K562 (cell line): ENCODE measurements around the gene TMED10. TPM values are rescaled to one million over a fixed set of nuclear protein-coding genes. Genes with fewer than 3 reads are reported as not detected.

ENCODE experiments used
- ATAC-seq: fragments of 200-7000 bp; cut with Tn5 transposase; 3 replicates; pipeline ENCODE4 v1.9.1; 2020; ENCODE audit warnings: moderate library complexity
- BruUV-seq: library from RNA; stranded (reverse); fragments of 400-500 nt; replicated peaks from 2 replicates; lab custom pipeline; 2021; lab: Mats Ljungman, UMichigan
- CTCF ChIA-PET: fragments of 300-600 bp; formaldehyde crosslinking; extraction: SDS; loops from one replicate; lab custom pipeline; 2021; ENCODE audit warnings: low intra/inter-chr PET ratio; lab: Yijun Ruan, JAX
- POLR2A ChIA-PET: fragments of 300-600, 350-650 bp; sonication (Branson Sonifier 250); formaldehyde crosslinking; extraction: SDS; loops from one replicate; lab custom pipeline; 2021; ENCODE audit warnings: antibody characterized with exemption, inconsistent platforms; lab: Yijun Ruan, JAX
- DNase-seq, 4 experiments: peaks; one replicate each; pipeline versions ENCODE4 v3.0.0 to v3.0.0-alpha.2; 2011 to 2018; ENCODE audit warnings: low spot score in 3 of 4, mixed read lengths in 3 of 4; ENCODE audit errors: extremely low read depth in 1 of 4
- FAIRE-seq: peaks from 2 replicates; lab custom pipeline; 2011; peaks lifted over from hg19 to GRCh38; lab: Jason Lieb, UNC
- H2AFZ ChIP-seq: 2 replicates; pipeline ENCODE4 v1.6.0; 2011; ENCODE audit warnings: low read depth, low read length, control low read depth, inconsistent platforms
- H3K27ac ChIP-seq: fragments of 200-600 bp; 3 replicates; pipeline ENCODE4 v1.8.0; 2011; ENCODE audit warnings: low read depth, mild to moderate bottlenecking, control low read depth, inconsistent platforms, low read length, moderate library complexity, mixed read lengths; ENCODE audit errors: extremely low read depth
- H3K27me3 ChIP-seq, 2 experiments: fragments of 300-600 bp in 1 of 2; 2 replicates in 1 of 2; 3 replicates in 1 of 2; pipeline versions ENCODE4 v1.6.0 to v1.8.0; 2011; ENCODE audit warnings: inconsistent platforms in 2 of 2, low read length in 2 of 2, mild to moderate bottlenecking in 1 of 2, mixed read lengths in 1 of 2, moderate library complexity in 1 of 2; ENCODE audit not compliant: control insufficient read depth in 2 of 2, insufficient read depth in 2 of 2
- H3K36me3 ChIP-seq: fragments of 300-600 bp; 3 replicates; pipeline ENCODE4 v1.8.0; 2011; ENCODE audit warnings: mild to moderate bottlenecking, low read length, inconsistent platforms; ENCODE audit not compliant: control insufficient read depth, insufficient read depth
- H3K4me1 ChIP-seq, 2 experiments: fragments of 200-600 bp in 1 of 2; replicated peaks in 1 of 2; 2 replicates in 1 of 2; 3 replicates in 1 of 2; pipeline versions ENCODE4 v1.5.1 to v1.8.0; 2011; ENCODE audit warnings: inconsistent platforms in 2 of 2, low read length in 2 of 2, mild to moderate bottlenecking in 1 of 2, mixed read lengths in 1 of 2, moderate library complexity in 1 of 2; ENCODE audit not compliant: control insufficient read depth in 2 of 2, insufficient read depth in 2 of 2
- H3K4me2 ChIP-seq: 2 replicates; pipeline ENCODE4 v1.6.1; 2011; ENCODE audit warnings: low read length, control low read depth, inconsistent platforms, mixed read lengths; ENCODE audit not compliant: insufficient read depth
- H3K4me3 ChIP-seq: fragments of 200-600 bp; sonication (generic), shearing (Covaris generic); 2 replicates; pipeline ENCODE4 v1.5.1; 2016; ENCODE audit warnings: control low read depth, inconsistent platforms
- H3K79me2 ChIP-seq: fragments of 200-600 bp; 3 replicates; pipeline ENCODE4 v1.8.0; 2011; ENCODE audit warnings: low read length, inconsistent platforms; ENCODE audit not compliant: control insufficient read depth, insufficient read depth
- H3K9ac ChIP-seq, 2 experiments: 2 replicates each; pipeline versions ENCODE4 v1.6.0 to v1.6.1; 2011; ENCODE audit warnings: low read depth in 2 of 2, low read length in 2 of 2, control low read depth in 1 of 2, inconsistent platforms in 1 of 2, mild to moderate bottlenecking in 1 of 2, mixed read lengths in 1 of 2; ENCODE audit not compliant: insufficient read depth in 1 of 2
- H3K9me1 ChIP-seq: one replicate; pipeline ENCODE4 v1.6.0; 2011; ENCODE audit warnings: inconsistent platforms, mild to moderate bottlenecking, low read length, moderate library complexity; ENCODE audit not compliant: control insufficient read depth, insufficient read depth
- H3K9me3 ChIP-seq: replicated peaks from 2 replicates; pipeline ENCODE4 v1.5.1; 2011; ENCODE audit warnings: low read depth, low read length, inconsistent platforms; ENCODE audit not compliant: control insufficient read depth, insufficient read depth
- H4K20me1 ChIP-seq: replicated peaks from 2 replicates; pipeline ENCODE4 v1.6.1; 2011; ENCODE audit warnings: low read length, inconsistent platforms, mixed read lengths; ENCODE audit not compliant: control insufficient read depth, insufficient read depth
- CREB1 ChIP-seq, 2 experiments: sonication (generic) in 1 of 2; formaldehyde crosslinking in 1 of 2; IDR thresholded peaks; 2 replicates each; pipeline versions ENCODE4 v1.6.1 to v1.8.0; 2012 to 2022; ENCODE audit warnings: inconsistent platforms in 1 of 2, mild to moderate bottlenecking in 1 of 2, missing genetic modification reagents in 1 of 2, moderate library complexity in 1 of 2
- EWSR1 ChIP-seq: fragments of 450-650 bp; IDR thresholded peaks from 2 replicates; pipeline ENCODE4 v1.6.1; 2018; ENCODE audit warnings: borderline replicate concordance, mild to moderate bottlenecking, low read depth, moderate library complexity; ENCODE audit not compliant: partially characterized antibody
- HDAC3 ChIP-seq: fragments of 450-650 bp; IDR thresholded peaks from 2 replicates; pipeline ENCODE4 v1.6.1; 2018; ENCODE audit warnings: borderline replicate concordance, mild to moderate bottlenecking, moderate library complexity; ENCODE audit not compliant: partially characterized antibody
- KDM5B ChIP-seq: fragments of 200-600 bp; sonication (generic); IDR thresholded peaks from 2 replicates; pipeline ENCODE4 v1.6.1; 2012; ENCODE audit warnings: low read depth, mild to moderate bottlenecking, moderate library complexity, low read length, control low read depth, inconsistent platforms; ENCODE audit not compliant: insufficient replicate concordance
- NELFE ChIP-seq: IDR thresholded peaks from 2 replicates; pipeline ENCODE4 v1.6.1; 2011; ENCODE audit warnings: mild to moderate bottlenecking; ENCODE audit not compliant: insufficient read depth, insufficient read length
- PPARD ChIP-seq: fragments of 250-450 bp; sonication (Bioruptor Pico); IDR thresholded peaks from 2 replicates; pipeline ENCODE4 v1.8.0; 2022; ENCODE audit warnings: inconsistent platforms, mild to moderate bottlenecking, moderate library complexity
- SP2 ChIP-seq: IDR thresholded peaks from 2 replicates; pipeline ENCODE4 v1.6.1; 2011; ENCODE audit warnings: mild to moderate bottlenecking, low read depth, low read length, moderate library complexity; ENCODE audit not compliant: poor library complexity, severe bottlenecking; ENCODE audit errors: extremely low read depth
- TBL1XR1 ChIP-seq, 2 experiments: IDR thresholded peaks; 2 replicates each; pipeline ENCODE4 v1.6.1; 2012; ENCODE audit warnings: improper control_type of control experiment in 2 of 2, low read length in 2 of 2, mild to moderate bottlenecking in 1 of 2
- TCF7 ChIP-seq: sonication (generic); IDR thresholded peaks from 2 replicates; pipeline ENCODE4 v1.6.1; 2016; ENCODE audit warnings: antibody characterized with exemption, borderline replicate concordance
- TSHZ1 ChIP-seq: fragments of 250-450 bp; sonication (Bioruptor Pico); IDR thresholded peaks from 2 replicates; pipeline ENCODE4 v1.4.0; 2020; ENCODE audit warnings: mild to moderate bottlenecking, moderate library complexity
- ZNF277 ChIP-seq: fragments of 250-450 bp; sonication (Bioruptor Pico); IDR thresholded peaks from 2 replicates; pipeline ENCODE4 v1.8.0; 2022; ENCODE audit warnings: inconsistent platforms, mild to moderate bottlenecking, moderate library complexity, borderline replicate concordance
- ZNF3 ChIP-seq: fragments of 250-450 bp; sonication (Bioruptor Pico); IDR thresholded peaks from 2 replicates; pipeline ENCODE4 v1.5.0; 2021; ENCODE audit warnings: mild to moderate bottlenecking, moderate library complexity
- ZNF592 ChIP-seq: fragments of 450-650 bp; IDR thresholded peaks from 2 replicates; pipeline ENCODE4 v1.6.1; 2017; ENCODE audit warnings: antibody characterized with exemption, mild to moderate bottlenecking
- WGBS: fragments of 100-300 bp; shearing (Covaris generic); methylation state at CpG from one replicate; pipeline ENCODE4 v1.1.6; 2016; ENCODE audit warnings: low coverage, mixed read lengths; ENCODE audit not compliant: insufficient coverage; ENCODE audit errors: missing lambda C conversion rate; 5-methylcytosine and 5-hydroxymethylcytosine counted together
- in situ Hi-C: fragments of 300-500 bp; cut with MboI; formaldehyde crosslinking; loops from 4 replicates; pipeline ENCODE4 v1.15.0; 2018; ENCODE audit warnings: inconsistent platforms, mixed read lengths
- intact Hi-C: fragments of 100-400 bp; cut with micrococcal nuclease; formaldehyde crosslinking; loops from 2 replicates; pipeline ENCODE4 v1.14.2; 2022
- polyA plus RNA-seq, 8 experiments: library from polyadenylated mRNA; depleted of rRNA in 4 of 8; stranded (reverse) in 5 of 8; unstranded in 3 of 8; fragments of >200 nt; fragmentation: Nextera tagmentation in 2 of 8; fragmentation: Illumina TruSeq in 1 of 8; extraction: Ambion mirVana in 2 of 8; extraction: Trizol in 1 of 8; gene quantifications; 2 replicates each; pipeline versions ENCODE4 v1.2.1 to v1.2.3, GENCODE V29; 2011 to 2014; ENCODE audit warnings: inconsistent platforms in 1 of 8, missing spikeins in 1 of 8
- total RNA-seq, 7 experiments: library from RNA; depleted of rRNA in 6 of 7; stranded (reverse); fragments of >200 nt in 6 of 7; fragmentation: Illumina TruSeq in 2 of 7; extraction: Trizol in 2 of 7; gene quantifications; 2 replicates each; pipeline versions ENCODE4 v1.2.1 to v1.2.3, GENCODE V29; 2011 to 2021; ENCODE audit warnings: low replicate concordance in 1 of 7

TMED10 gene
- total and polyA plus RNA-seq, 9 of the 15 experiments (the other 6 are each of a cell fraction or from before 2014, with no cell fraction given): 62.2 to 233 (median 124) TPM

GRCh38 chr14:75184492-75184891 is 8.1 kb upstream of the TMED10 start:
- POLR2A ChIA-PET: interaction anchor here (0.6 kb wide), 1 partner anchor 54 kb away, joined by 3 read pairs; no protein-coding TSS in a partner anchor
- no TSS peak for BruUV-seq
- TF ChIP-seq PPARD (no peak), HDAC3 (no peak), KDM5B (no peak), TCF7 (no peak), CREB1 (IDR thresholded peaks at IDR 0.05) (no peak), CREB1 (CRISPR knock-in tag; IDR thresholded peaks at IDR 0.05) (no peak), ZNF277 (no peak), NELFE (no peak), EWSR1 (no peak), TBL1XR1 (IDR thresholded peaks at IDR 0.05; ENCODE audit: low read length in 2 of 2) (no peak), TSHZ1 (no peak), ZNF3 (no peak), ZNF592 (no peak), SP2 (no peak)

More at GRCh38 chr14:75184492-75184891, 8.1 kb upstream of the TMED10 start:
- CTCF ChIA-PET: no interaction called here
- FAIRE-seq: no peak
- intact Hi-C loops: no loop called here
- DNase-seq: no peak
- in situ Hi-C loops: no loop called here
- H3K9me3 ChIP-seq: no peaks in the 10 kb centered on the region
- no peaks in the 10 kb centered on the region for H3K9me1 ChIP-seq
- no peak overlapping the region for H3K4me2 ChIP-seq
- 31% methylated on average over 3 of the region's 3 CpGs for WGBS
- H3K27me3 ChIP-seq: no peaks in the 10 kb centered on the region
- no peak for ATAC-seq
- no peak overlapping the region for H2AFZ ChIP-seq
- no peak overlapping the region for H3K4me3 ChIP-seq
- H3K79me2 ChIP-seq: no peaks in the 10 kb centered on the region
- no peaks in the 10 kb centered on the region for H4K20me1 ChIP-seq
- no peak overlapping the region for H3K27ac ChIP-seq
- no peak overlapping the region for H3K9ac ChIP-seq
- H3K4me1 ChIP-seq: peaks cover 0 to 4% of the 10 kb centered on the region in 2 experiments; a peak in 2 of 5 replicates
- no peaks in the 10 kb centered on the region for H3K36me3 ChIP-seq
